Adrenal gland (tissue), 5 donors: ENCODE data around the gene NPY4R.

Experiments
- CTCF ChIP-seq, 6 experiments: fragments of 450-650 bp in 4 of 6; fragments of 200-600 bp in 2 of 6; sonication (generic) in 1 of 6; IDR thresholded peaks; 1 replicate in 5 of 6; 2 replicates in 1 of 6; pipeline versions ENCODE4 v1.5.1 to v1.8.0; 2016 to 2021; ENCODE audit warnings: antibody characterized with exemption in 6 of 6, mild to moderate bottlenecking in 2 of 6, moderate library complexity in 1 of 6
- POLR2A ChIP-seq, 2 donors: fragments of 450-650 bp; IDR thresholded peaks; one replicate each; pipeline ENCODE4 v1.6.1; 2017; ENCODE audit warnings: antibody characterized with exemption in 2 of 2, mild to moderate bottlenecking in 2 of 2, moderate library complexity in 1 of 2
- donor health status: DM: no; HTN: no; CAD: no.

GRCh38 chr10:46515366-46515765 is 49.6 kb upstream of the NPY4R start:
- TF ChIP-seq CTCF (IDR thresholded peaks at IDR 0.05) (no peak), POLR2A (IDR thresholded peaks at IDR 0.05) (no peak)
